Tibial artery (tissue), 4 donors: ENCODE data around the gene TMC3.

ENCODE experiments used
- DNase-seq, 2 donors: peaks; one replicate each; pipeline ENCODE4 v3.0.0-alpha.2; 2019
- H3K27ac ChIP-seq, 2 donors: fragments of 200-600 bp; sonication (generic) in 1 of 2; 1 replicate in 1 of 2; 2 replicates in 1 of 2; pipeline ENCODE4 v1.5.1; 2018 to 2019; ENCODE audit warnings: mild to moderate bottlenecking in 1 of 2
- H3K27me3 ChIP-seq, 2 donors: fragments of 200-600 bp; sonication (generic) in 1 of 2; one replicate each; pipeline versions ENCODE4 v1.5.1 to v1.6.0; 2016 to 2019
- H3K36me3 ChIP-seq, 3 donors: fragments of 200-600 bp; sonication (generic) in 2 of 3; one replicate each; pipeline ENCODE4 v1.5.1; 2016 to 2019; ENCODE audit warnings: mild to moderate bottlenecking in 2 of 3
- H3K4me1 ChIP-seq, 4 donors: fragments of 200-600 bp; sonication (generic) in 2 of 4; 1 replicate in 3 of 4; 2 replicates in 1 of 4; pipeline ENCODE4 v1.5.1; 2016 to 2019
- H3K4me3 ChIP-seq, 2 donors: fragments of 200-600 bp; sonication (generic) in 1 of 2; 1 replicate in 1 of 2; 2 replicates in 1 of 2; pipeline ENCODE4 v1.5.1; 2018 to 2019; ENCODE audit warnings: mild to moderate bottlenecking in 2 of 2
- H3K9me3 ChIP-seq, 3 donors: fragments of 200-600 bp; sonication (generic) in 1 of 3; one replicate each; pipeline ENCODE4 v1.5.1; 2016 to 2019
- intact Hi-C: fragments of 100-400 bp; cut with DNase I; formaldehyde crosslinking; loops from one replicate; pipeline ENCODE4 v1.15.0; 2023; ENCODE audit warnings: low total_unique reads
- TF ChIP-seq, protein P1 (sequence below), 2 experiments: fragments of 200-600 bp in 1 of 2; fragments of 450-650 bp in 1 of 2; IDR thresholded peaks; one replicate each; pipeline ENCODE4 v1.5.1; 2017 to 2019; ENCODE audit warnings: antibody characterized with exemption in 2 of 2, mild to moderate bottlenecking in 1 of 2, moderate library complexity in 1 of 2

TMC3 gene

DNA sequence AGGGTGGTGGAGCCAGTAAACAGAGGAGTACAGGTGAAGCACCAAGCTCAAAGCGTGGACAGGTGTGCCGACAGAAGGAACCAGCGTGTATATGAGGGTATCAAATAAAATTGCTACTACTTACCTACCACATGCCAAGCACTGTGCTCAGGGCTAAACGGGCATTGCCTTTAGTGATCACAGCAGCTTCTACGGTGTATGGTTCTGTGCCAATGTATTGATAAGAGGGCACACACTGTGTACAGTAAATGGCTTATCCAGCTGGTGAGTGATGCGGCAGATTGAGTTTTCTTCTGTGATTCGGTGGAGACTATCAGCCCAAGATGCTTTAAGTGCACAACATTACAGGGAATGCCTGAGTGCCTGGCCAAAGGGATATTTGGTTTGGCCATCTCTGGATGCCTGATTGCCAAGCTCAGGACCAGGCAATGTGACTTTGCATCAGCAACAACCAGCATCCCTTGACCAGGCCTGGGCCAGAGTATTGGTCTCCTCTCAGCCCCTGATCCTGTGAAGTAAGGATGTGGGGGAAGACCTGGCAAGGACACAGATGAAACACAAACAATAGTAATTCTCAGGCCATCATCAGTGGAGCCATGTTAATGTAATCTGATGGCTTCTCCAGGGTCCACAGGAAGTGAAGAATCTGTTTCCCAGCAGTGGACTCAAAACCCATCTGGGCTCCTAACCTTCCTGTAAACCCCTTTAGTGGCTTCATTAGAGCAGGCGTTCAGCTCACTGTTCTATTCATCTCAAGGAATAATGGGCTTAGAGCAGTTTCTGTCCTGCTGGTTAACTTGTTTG, 64.2 kb downstream of the TMC3 start:
- no peak overlapping the region for H3K27ac ChIP-seq
- intact Hi-C loops: no loop called here

DNA sequence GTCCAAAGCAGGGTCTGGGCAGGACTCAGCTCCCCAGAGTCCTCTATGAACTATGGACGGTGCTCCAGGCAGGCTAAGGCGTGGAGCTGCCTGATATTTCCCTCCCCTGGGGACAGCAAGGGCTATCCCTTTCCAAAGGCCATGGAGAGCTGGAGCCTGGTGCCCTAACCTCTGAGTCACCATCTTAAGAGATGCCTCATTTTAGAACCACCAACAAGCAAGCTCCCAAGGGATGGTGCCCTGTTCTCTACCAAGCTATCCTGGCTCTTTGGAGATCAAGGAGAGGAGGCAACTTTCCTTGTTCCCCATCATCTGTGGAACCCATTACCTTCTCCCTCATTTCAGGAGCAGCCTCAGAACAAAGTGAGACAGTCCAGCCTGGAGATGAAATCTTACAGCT, 65.8 kb downstream of the TMC3 start:
- DNase-seq: no peak
- Histone ChIP-seq H3K27me3 (no peaks in the 10 kb centered on the region), H3K4me3 (no peak overlapping the region), H3K36me3 (peaks cover 6 to 22% (median 17%) of the 10 kb centered on the region in 3 donors), H3K27ac (no peak overlapping the region), H3K4me1 (peaks cover 0 to 31% (median 19%) of the 10 kb centered on the region in 4 donors), H3K9me3 (no peaks in the 10 kb centered on the region)
- intact Hi-C loops: no loop called here
- TF ChIP-seq, protein P1, sequence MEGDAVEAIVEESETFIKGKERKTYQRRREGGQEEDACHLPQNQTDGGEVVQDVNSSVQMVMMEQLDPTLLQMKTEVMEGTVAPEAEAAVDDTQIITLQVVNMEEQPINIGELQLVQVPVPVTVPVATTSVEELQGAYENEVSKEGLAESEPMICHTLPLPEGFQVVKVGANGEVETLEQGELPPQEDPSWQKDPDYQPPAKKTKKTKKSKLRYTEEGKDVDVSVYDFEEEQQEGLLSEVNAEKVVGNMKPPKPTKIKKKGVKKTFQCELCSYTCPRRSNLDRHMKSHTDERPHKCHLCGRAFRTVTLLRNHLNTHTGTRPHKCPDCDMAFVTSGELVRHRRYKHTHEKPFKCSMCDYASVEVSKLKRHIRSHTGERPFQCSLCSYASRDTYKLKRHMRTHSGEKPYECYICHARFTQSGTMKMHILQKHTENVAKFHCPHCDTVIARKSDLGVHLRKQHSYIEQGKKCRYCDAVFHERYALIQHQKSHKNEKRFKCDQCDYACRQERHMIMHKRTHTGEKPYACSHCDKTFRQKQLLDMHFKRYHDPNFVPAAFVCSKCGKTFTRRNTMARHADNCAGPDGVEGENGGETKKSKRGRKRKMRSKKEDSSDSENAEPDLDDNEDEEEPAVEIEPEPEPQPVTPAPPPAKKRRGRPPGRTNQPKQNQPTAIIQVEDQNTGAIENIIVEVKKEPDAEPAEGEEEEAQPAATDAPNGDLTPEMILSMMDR (IDR thresholded peaks at IDR 0.05): no peak

More for the DNA sequence above, 64.2 kb downstream of the TMC3 start:
- Histone ChIP-seq H3K9me3 (no peaks in the 10 kb centered on the region), H3K27me3 (no peaks in the 10 kb centered on the region), H3K4me1 (peaks cover 0 to 35% (median 23%) of the 10 kb centered on the region in 4 donors), H3K36me3 (peaks cover 6 to 16% (median 11%) of the 10 kb centered on the region in 3 donors), H3K4me3 (no peak overlapping the region)
- TF ChIP-seq, protein P1 (IDR thresholded peaks at IDR 0.05): no peak
- DNase-seq: no peak

DNA sequence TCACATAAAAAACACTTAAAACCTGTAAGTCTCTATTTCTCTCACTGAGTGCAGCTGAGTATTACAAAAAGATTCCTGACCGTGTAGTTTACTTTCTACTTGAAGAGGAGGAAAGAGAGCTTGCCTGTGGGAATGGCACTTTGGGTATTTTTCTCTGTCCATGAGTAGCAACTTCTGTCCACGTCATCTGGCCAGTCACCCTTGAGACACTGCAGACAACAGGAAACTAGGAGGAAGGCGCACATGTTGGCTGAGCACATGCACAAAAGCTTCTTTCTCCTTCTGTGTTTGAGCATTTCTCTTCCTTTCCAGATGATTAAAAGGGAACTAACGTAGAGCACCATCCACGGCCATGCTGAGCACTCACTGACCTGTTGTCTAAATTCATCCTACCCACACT, 69.8 kb downstream of the TMC3 start:
- H3K4me3 ChIP-seq: no peak overlapping the region
- peak in 1 of 2 donors; percentile 61 for DNase-seq
- peaks cover 0 to 12% (median 5%) of the 10 kb centered on the region in 4 donors for H3K4me1 ChIP-seq
- H3K27me3 ChIP-seq: no peaks in the 10 kb centered on the region
- intact Hi-C loops: no loop called here
- H3K9me3 ChIP-seq: no peaks in the 10 kb centered on the region
- TF ChIP-seq, protein P1 (IDR thresholded peaks at IDR 0.05): no peak
- peak overlapping the region in 1 of 2 donors; percentile 4 for H3K27ac ChIP-seq
- H3K36me3 ChIP-seq: peaks cover 6 to 35% (median 29%) of the 10 kb centered on the region in 3 donors

DNA sequence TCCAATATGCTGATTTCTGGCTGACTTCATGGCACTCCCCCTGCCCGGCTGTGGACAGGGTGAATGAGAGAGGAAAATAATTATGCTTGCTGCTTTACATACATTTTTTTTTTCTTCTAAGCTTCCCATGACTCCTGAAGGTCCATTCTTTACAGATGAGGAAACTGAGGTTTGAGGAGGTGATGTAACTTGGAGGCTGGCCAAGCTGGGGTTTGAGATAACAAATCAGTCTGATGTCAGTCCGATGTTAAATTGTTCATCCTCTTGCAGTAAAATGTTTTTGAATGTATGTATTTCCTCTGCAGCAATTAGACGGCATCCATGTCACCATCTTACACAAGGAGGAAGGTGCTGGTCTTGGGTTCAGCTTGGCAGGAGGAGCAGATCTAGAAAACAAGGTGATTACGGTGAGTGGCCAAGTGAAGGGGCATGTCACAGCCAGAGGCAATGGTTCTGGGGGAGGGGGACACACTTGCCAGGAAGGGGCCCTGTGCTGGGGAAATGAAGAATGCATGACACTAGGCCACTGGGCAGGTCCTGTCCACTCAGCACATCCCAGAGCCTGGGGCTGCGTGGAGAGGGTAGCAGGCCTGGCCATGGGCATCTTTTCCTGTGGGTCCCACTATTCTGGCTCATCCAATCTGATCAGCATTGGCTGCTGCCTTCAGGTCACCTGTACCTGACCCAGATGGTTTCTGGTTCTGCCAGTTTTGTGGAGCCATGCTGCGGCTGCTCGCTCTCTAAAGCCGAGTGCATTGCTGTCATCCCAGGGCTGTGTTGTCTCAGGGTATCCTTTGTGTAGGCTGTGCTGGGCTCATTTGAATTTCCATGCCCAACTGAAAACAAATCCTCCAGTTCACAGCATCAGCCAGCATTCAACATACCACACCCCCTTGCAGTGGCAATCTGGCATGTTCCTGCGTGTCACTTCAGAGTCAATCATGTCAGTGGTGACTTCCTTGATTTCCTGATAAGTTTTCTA, 70.5 kb downstream of the TMC3 start:
- H3K27me3 ChIP-seq: no peaks in the 10 kb centered on the region
- H3K36me3 ChIP-seq: peaks cover 6 to 33% (median 29%) of the 10 kb centered on the region in 3 donors
- no peak overlapping the region for H3K4me3 ChIP-seq
- TF ChIP-seq, protein P1 (IDR thresholded peaks at IDR 0.05): no peak
- peaks cover 0 to 11% (median 2%) of the 10 kb centered on the region in 4 donors for H3K4me1 ChIP-seq
- H3K9me3 ChIP-seq: no peaks in the 10 kb centered on the region
- intact Hi-C loops: no loop called here
- H3K27ac ChIP-seq: peak overlapping the region in 1 of 2 donors; percentile 4
- DNase-seq: no peak

DNA sequence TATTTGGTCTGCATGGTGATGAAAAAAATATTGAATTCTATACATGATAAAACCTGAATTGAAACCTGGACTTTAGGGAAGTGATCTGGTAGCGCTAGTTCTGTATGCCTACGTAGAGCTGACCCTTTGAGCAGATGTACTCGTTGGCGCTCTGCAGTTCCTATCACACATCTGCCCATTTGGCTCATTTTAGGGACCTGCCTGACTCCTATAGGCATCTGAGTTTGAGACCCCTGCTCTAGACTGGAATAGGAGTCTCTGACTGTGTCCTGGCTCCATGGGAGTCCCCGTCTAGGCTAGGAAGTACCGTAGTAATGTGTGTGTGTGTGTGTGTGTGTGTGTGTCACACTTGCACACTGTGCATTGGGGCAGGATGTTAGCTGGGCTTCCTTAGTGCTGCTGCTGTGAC, 71.3 kb downstream of the TMC3 start:
- intact Hi-C loops: no loop called here
- Histone ChIP-seq H3K36me3 (peaks cover 6 to 33% (median 29%) of the 10 kb centered on the region in 3 donors), H3K4me1 (peaks cover 0 to 2% (median under 1%) of the 10 kb centered on the region in 4 donors), H3K27me3 (no peaks in the 10 kb centered on the region), H3K27ac (no peak overlapping the region), H3K9me3 (no peaks in the 10 kb centered on the region), H3K4me3 (no peak overlapping the region)
- TF ChIP-seq, protein P1 (IDR thresholded peaks at IDR 0.05): no peak
- DNase-seq: peak in 1 of 2 donors; percentile 44
